HEK293T (cell line): ENCODE measurements around the gene C14orf119.

Experiments used
- ARNT ChIP-seq: fragments of 450-650 bp; IDR thresholded peaks from 2 replicates; pipeline ENCODE4 v1.6.1; 2017; ENCODE audit warnings: mild to moderate bottlenecking
- NFRKB ChIP-seq: fragments of 450-650 bp; IDR thresholded peaks from 2 replicates; pipeline ENCODE4 v1.6.1; 2016; ENCODE audit warnings: mild to moderate bottlenecking, moderate library complexity
- SP1 ChIP-seq: fragments of 450-650 bp; IDR thresholded peaks from 2 replicates; pipeline ENCODE4 v1.6.1; 2017
- TARDBP ChIP-seq: fragments of 450-650 bp; IDR thresholded peaks from 2 replicates; pipeline ENCODE4 v1.6.1; 2016

DNA sequence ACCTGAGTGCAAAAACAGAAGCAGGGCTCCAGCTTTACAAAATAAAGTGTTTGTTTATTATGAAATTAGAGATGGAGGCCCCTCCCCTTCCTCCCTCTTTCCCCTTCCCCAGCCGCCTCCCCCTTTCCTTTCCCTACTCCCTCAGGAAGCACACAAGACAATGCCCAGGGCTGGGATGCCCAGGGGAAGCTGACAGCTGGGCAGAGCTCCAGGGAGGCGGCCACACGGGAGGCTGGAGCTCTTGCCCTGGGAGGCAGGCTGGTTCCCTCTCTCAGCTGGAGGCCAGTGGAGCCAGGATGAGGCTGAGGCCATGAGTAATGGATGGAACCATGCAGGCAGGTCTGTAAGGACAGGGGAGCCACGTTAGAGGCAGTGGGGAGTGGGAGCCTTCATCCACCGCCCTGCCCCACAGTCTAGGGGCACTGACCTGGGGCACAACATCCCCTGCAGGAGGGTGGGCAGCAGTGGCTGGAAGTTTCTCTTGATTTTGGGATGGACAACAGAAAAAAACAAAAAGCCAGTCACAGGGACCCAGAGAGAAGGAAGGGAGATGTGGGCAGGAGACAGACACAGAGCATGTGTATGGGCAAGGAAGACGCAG, 48.2 kb upstream of the C14orf119 start:
- no peak for TF ChIP-seq TARDBP
- no peak for TF ChIP-seq ARNT
- no peak for TF ChIP-seq NFRKB
- TF ChIP-seq SP1, result no peak
